OCI-LY7 (cell line): ENCODE results near the gene MIPEP. TPM values are rescaled to one million over a fixed set of nuclear protein-coding genes. Genes with fewer than 3 reads are reported as not detected.

Experiments used
- BruUV-seq: library from RNA; stranded (reverse); fragments of 400-500 nt; replicated peaks from 2 replicates; lab custom pipeline; 2021; lab: Mats Ljungman, UMichigan
- CTCF ChIA-PET: fragments of 300-600 bp; sonication (Branson Sonifier 250); formaldehyde crosslinking; loops from one replicate; lab custom pipeline; 2022; ENCODE audit warnings: antibody characterized with exemption; ENCODE audit not compliant: unreplicated experiment; lab: Charles Lee
- POLR2A ChIA-PET: fragments of 300-600 bp; sonication (Branson Sonifier 250); formaldehyde crosslinking; loops from one replicate; lab custom pipeline; 2022; ENCODE audit warnings: antibody characterized with exemption; lab: Charles Lee
- DNase-seq: peaks from one replicate; pipeline ENCODE4 v3.0.0-alpha.2; 2015; ENCODE audit warnings: low spot score
- H2AFZ ChIP-seq: fragments of 200-600 bp; sonication (generic), shearing (Covaris generic); 2 replicates; pipeline ENCODE4 v1.6.1; 2014; ENCODE audit warnings: mild to moderate bottlenecking, antibody characterized with exemption, low read length, moderate library complexity
- H3K27ac ChIP-seq: fragments of 200-600 bp; sonication (generic); 2 replicates; pipeline ENCODE4 v1.5.1; 2014; ENCODE audit warnings: mixed run types, low read depth, mild to moderate bottlenecking, moderate library complexity, low read length, inconsistent platforms; ENCODE audit not compliant: poor library complexity, severe bottlenecking
- H3K36me3 ChIP-seq: fragments of 200-600 bp; sonication (generic); 2 replicates; pipeline ENCODE4 v1.6.1; 2014; ENCODE audit warnings: mild to moderate bottlenecking, antibody characterized with exemption, low read length, moderate library complexity, mixed read lengths; ENCODE audit not compliant: insufficient read depth
- H3K4me1 ChIP-seq: fragments of 200-600 bp; sonication (generic); 2 replicates; pipeline ENCODE4 v1.5.1; 2014; ENCODE audit warnings: mild to moderate bottlenecking, low read length; ENCODE audit not compliant: insufficient read depth, poor library complexity, severe bottlenecking
- H3K4me2 ChIP-seq: fragments of 200-600 bp; sonication (generic); 2 replicates; pipeline ENCODE4 v1.6.1; 2014; ENCODE audit warnings: mild to moderate bottlenecking, low read length
- H3K4me3 ChIP-seq: fragments of 200-600 bp; sonication (generic); 2 replicates; pipeline ENCODE4 v1.5.1; 2014; ENCODE audit warnings: mild to moderate bottlenecking, low read depth, low read length; ENCODE audit not compliant: poor library complexity, severe bottlenecking
- H3K79me2 ChIP-seq: fragments of 200-600 bp; sonication (generic); 2 replicates; pipeline ENCODE4 v1.6.1; 2016; ENCODE audit warnings: low read depth, mild to moderate bottlenecking, low read length, moderate library complexity, mixed read lengths; ENCODE audit not compliant: insufficient read depth
- H3K9me2 ChIP-seq: fragments of 200-600 bp; sonication (generic); 2 replicates; pipeline ENCODE4 v1.6.1; 2016; ENCODE audit warnings: mild to moderate bottlenecking, low read length, mixed read lengths; ENCODE audit not compliant: insufficient read depth
- H3K9me3 ChIP-seq: fragments of 200-600 bp; sonication (generic); 2 replicates; pipeline ENCODE4 v1.6.1; 2014; ENCODE audit warnings: mild to moderate bottlenecking, mixed run types, low read length, mixed read lengths
- H4K20me1 ChIP-seq: fragments of 200-600 bp; sonication (generic); 2 replicates; pipeline ENCODE4 v1.6.1; 2014; ENCODE audit warnings: mild to moderate bottlenecking, antibody characterized with exemption, low read length, moderate library complexity, mixed read lengths; ENCODE audit not compliant: insufficient read depth
- EZH2phosphoT487 ChIP-seq: fragments of 200-600 bp; sonication (generic); IDR thresholded peaks from 2 replicates; pipeline ENCODE4 v1.6.1; 2018; ENCODE audit warnings: low read depth, borderline replicate concordance, mild to moderate bottlenecking, mixed run types, antibody characterized with exemption, low read length, moderate library complexity, mixed read lengths
- intact Hi-C: fragments of 100-400 bp; cut with micrococcal nuclease; formaldehyde crosslinking; loops from one replicate; pipeline ENCODE4 v1.10.0; 2022; ENCODE audit not compliant: unreplicated experiment
- total RNA-seq, 2 experiments: library from RNA; depleted of rRNA in 1 of 2; stranded (reverse); fragments of >200 nt in 1 of 2; shearing (Covaris generic) in 1 of 2; gene quantifications; 2 replicates each; pipeline ENCODE4 v1.2.3, GENCODE V29; 2014 to 2022
- TF ChIP-seq, protein P1 (sequence below): fragments of 200-600 bp; sonication (generic); conservative IDR thresholded peaks from 2 replicates; pipeline ENCODE4 v1.5.1; 2014; ENCODE audit warnings: mild to moderate bottlenecking, antibody characterized with exemption, low read length, moderate library complexity, mixed read lengths

MIPEP gene
- total RNA-seq, 2 experiments from 2014 or later, result 13.5 to 15.7 TPM

- TF ChIP-seq, protein P1, sequence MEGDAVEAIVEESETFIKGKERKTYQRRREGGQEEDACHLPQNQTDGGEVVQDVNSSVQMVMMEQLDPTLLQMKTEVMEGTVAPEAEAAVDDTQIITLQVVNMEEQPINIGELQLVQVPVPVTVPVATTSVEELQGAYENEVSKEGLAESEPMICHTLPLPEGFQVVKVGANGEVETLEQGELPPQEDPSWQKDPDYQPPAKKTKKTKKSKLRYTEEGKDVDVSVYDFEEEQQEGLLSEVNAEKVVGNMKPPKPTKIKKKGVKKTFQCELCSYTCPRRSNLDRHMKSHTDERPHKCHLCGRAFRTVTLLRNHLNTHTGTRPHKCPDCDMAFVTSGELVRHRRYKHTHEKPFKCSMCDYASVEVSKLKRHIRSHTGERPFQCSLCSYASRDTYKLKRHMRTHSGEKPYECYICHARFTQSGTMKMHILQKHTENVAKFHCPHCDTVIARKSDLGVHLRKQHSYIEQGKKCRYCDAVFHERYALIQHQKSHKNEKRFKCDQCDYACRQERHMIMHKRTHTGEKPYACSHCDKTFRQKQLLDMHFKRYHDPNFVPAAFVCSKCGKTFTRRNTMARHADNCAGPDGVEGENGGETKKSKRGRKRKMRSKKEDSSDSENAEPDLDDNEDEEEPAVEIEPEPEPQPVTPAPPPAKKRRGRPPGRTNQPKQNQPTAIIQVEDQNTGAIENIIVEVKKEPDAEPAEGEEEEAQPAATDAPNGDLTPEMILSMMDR, result no peak
- TF ChIP-seq EZH2phosphoT487, result no peak
- no peak overlapping the region for H3K4me2 ChIP-seq
- DNase-seq, result no peak
- H3K9me3 ChIP-seq, result no peaks in the 10 kb centered on the region
- no peaks in the 10 kb centered on the region for H3K9me2 ChIP-seq
- no peak overlapping the region for H3K27ac ChIP-seq
- no peaks in the 10 kb centered on the region for H3K36me3 ChIP-seq
- CTCF ChIA-PET, result no interaction called here
- no peaks in the 10 kb centered on the region for H4K20me1 ChIP-seq
- no peak overlapping the region for H2AFZ ChIP-seq
- POLR2A ChIA-PET, result interaction anchor here (0.5 to 1.3 kb wide), 2 partner anchors 27 to 105 kb away, joined by 3 to 4 read pairs; no protein-coding TSS in a partner anchor
- intact Hi-C loops, result no loop called here
- no TSS peak for BruUV-seq
- no peaks in the 10 kb centered on the region for H3K79me2 ChIP-seq
- no peak overlapping the region for H3K4me3 ChIP-seq
- no peaks in the 10 kb centered on the region for H3K4me1 ChIP-seq
These were observed 149.6 kb downstream of the MIPEP start for GRCh38 chr13:23739596-23739995.

GRCh38 chr13:23736541-23736940 lies 152.7 kb downstream of the MIPEP start:
- CTCF ChIA-PET, result no interaction called here
- H3K4me3 ChIP-seq, result no peak overlapping the region
- POLR2A ChIA-PET, result no interaction called here
- no peak overlapping the region for H3K27ac ChIP-seq
- H2AFZ ChIP-seq, result no peak overlapping the region
- no peaks in the 10 kb centered on the region for H3K9me3 ChIP-seq
- H3K9me2 ChIP-seq, result no peaks in the 10 kb centered on the region
- no peak overlapping the region for H3K4me2 ChIP-seq
- H3K36me3 ChIP-seq, result no peaks in the 10 kb centered on the region
- H3K4me1 ChIP-seq, result no peaks in the 10 kb centered on the region
- TF ChIP-seq, protein P1, result no peak
- no peak for TF ChIP-seq EZH2phosphoT487
- DNase-seq, result no peak
- intact Hi-C loops, result no loop called here
- no peaks in the 10 kb centered on the region for H3K79me2 ChIP-seq
- no TSS peak for BruUV-seq
- H4K20me1 ChIP-seq, result no peaks in the 10 kb centered on the region

GRCh38 chr13:23735329-23735728 lies 153.9 kb downstream of the MIPEP start:
- CTCF ChIA-PET, result interaction anchor here (0.6 kb wide), 1 partner anchor 83 kb away, joined by 3 read pairs; no protein-coding TSS in a partner anchor
- no TSS peak for BruUV-seq
- POLR2A ChIA-PET, result interaction anchor here (0.6 to 1.1 kb wide), 2 partner anchors 10 to 167 kb away, joined by 3 read pairs; no protein-coding TSS in a partner anchor

More at GRCh38 chr13:23735329-23735728, 153.9 kb downstream of the MIPEP start:
- Histone ChIP-seq H3K4me1 (no peaks in the 10 kb centered on the region), H3K79me2 (no peaks in the 10 kb centered on the region), H3K27ac (no peak overlapping the region), H4K20me1 (no peaks in the 10 kb centered on the region), H3K4me3 (no peak overlapping the region), H3K9me3 (no peaks in the 10 kb centered on the region), H3K4me2 (no peak overlapping the region), H3K9me2 (no peaks in the 10 kb centered on the region), H2AFZ (no peak overlapping the region), H3K36me3 (no peaks in the 10 kb centered on the region)
- no peak for TF ChIP-seq EZH2phosphoT487
- TF ChIP-seq, protein P1, result no peak
- intact Hi-C loops, result no loop called here
- no peak for DNase-seq
